HFF-Myc (cell line): ENCODE measurements around the gene FOXC2.

ENCODE experiments used
- DNase-seq: peaks from one replicate; pipeline ENCODE4 v3.0.0-alpha.2; 2011; ENCODE audit warnings: low read depth; ENCODE audit errors: extremely low read depth
- H3K4me3 ChIP-seq: replicated peaks from 2 replicates; pipeline ENCODE4 v1.5.1; 2011; ENCODE audit warnings: low read depth, mild to moderate bottlenecking, control low read depth, low read length
- TF ChIP-seq, protein P1 (sequence below): IDR thresholded peaks from 2 replicates; pipeline ENCODE4 v1.5.1; 2012; ENCODE audit warnings: mild to moderate bottlenecking, low read depth, low read length, control low read depth; ENCODE audit errors: missing control alignments

FOXC2 gene

DNA sequence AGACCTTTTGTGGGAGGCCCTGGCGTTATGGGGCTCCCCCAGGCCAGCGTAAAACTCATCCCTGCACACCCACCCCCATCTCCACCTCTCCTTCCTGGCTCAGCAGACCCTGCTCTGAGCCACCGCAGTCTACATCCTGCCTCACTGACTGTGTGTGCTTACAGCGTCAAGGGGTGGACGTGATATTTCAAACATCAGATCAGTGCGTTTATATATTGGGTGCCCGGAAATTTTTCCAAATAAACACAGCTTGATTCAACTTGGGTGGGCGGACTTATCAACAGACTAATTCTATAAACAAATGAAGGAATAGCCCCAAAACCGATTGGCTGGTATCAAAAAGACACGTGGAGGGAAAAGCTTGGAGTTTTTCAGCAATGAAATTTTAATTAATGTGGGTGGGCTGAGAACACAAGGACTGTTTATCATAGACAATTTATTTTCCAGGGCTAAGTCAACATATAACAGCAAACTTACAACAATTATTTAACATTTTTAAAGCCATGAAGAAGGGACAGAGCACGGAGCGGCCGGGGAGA lies 11.5 kb downstream of the FOXC2 start, which contains the start of gene FOXL1:
Gene FOXL1, plus strand, starts transcription at position 489 of the 539 bp plus-strand sequence. CDS start 175 bp downstream, outside the sequence.
- peak; percentile 82 for DNase-seq
- TF ChIP-seq, protein P1, sequence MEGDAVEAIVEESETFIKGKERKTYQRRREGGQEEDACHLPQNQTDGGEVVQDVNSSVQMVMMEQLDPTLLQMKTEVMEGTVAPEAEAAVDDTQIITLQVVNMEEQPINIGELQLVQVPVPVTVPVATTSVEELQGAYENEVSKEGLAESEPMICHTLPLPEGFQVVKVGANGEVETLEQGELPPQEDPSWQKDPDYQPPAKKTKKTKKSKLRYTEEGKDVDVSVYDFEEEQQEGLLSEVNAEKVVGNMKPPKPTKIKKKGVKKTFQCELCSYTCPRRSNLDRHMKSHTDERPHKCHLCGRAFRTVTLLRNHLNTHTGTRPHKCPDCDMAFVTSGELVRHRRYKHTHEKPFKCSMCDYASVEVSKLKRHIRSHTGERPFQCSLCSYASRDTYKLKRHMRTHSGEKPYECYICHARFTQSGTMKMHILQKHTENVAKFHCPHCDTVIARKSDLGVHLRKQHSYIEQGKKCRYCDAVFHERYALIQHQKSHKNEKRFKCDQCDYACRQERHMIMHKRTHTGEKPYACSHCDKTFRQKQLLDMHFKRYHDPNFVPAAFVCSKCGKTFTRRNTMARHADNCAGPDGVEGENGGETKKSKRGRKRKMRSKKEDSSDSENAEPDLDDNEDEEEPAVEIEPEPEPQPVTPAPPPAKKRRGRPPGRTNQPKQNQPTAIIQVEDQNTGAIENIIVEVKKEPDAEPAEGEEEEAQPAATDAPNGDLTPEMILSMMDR: no peak
- peak within 1 kb of the TSS; percentile 64 for H3K4me3 ChIP-seq

DNA sequence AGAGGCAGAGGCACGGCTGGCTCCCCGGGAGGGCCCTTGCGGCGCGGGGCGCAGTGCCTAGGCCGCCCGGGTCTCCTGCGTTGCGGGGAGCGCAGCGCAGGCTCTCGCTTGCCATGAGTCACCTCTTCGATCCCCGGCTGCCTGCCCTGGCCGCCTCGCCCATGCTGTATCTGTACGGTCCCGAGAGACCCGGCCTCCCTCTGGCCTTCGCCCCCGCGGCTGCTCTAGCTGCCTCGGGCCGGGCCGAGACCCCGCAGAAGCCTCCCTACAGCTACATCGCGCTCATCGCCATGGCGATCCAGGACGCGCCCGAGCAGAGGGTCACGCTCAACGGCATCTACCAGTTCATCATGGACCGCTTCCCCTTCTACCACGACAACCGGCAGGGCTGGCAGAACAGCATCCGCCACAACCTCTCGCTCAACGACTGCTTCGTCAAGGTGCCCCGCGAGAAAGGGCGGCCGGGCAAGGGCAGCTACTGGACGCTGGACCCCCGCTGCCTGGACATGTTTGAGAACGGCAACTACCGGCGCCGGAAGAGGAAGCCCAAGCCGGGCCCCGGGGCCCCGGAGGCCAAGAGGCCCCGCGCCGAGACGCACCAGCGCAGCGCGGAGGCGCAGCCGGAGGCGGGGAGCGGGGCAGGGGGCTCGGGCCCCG lies 12.1 kb downstream of the FOXC2 start:
- DNase-seq: no peak
- peak overlapping the region; percentile 64 for H3K4me3 ChIP-seq
- TF ChIP-seq, protein P1: no peak

DNA sequence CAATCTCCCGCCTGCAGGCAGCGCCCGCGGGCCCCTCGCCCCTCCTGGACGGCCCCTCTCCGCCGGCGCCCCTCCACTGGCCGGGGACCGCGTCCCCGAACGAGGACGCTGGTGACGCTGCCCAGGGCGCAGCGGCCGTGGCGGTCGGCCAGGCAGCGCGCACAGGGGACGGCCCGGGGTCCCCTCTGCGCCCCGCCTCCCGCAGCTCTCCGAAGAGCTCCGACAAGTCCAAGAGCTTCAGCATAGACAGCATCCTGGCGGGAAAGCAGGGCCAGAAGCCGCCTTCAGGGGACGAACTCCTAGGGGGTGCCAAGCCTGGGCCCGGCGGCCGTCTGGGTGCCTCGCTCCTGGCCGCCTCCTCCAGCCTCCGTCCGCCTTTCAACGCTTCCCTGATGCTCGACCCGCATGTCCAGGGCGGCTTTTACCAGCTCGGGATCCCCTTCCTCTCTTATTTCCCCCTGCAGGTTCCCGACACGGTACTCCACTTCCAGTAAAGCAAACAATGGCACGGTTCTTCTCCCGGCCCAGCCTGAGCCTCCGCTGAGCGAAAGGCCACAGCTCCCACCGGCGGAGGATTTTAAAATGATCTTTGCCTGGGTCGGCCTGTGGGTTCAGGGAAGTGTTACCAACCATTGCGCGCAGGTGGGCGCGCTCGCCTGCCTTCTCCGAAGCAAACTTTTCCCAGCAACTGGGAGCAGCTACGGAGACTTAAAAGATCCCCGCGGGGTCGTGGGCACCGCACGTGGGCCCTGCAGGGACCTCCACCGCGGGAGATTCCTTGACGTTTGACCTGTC lies 12.8 kb downstream of the FOXC2 start:
- no peak for DNase-seq
- peak overlapping the region; percentile 64 for H3K4me3 ChIP-seq
- TF ChIP-seq, protein P1: no peak

DNA sequence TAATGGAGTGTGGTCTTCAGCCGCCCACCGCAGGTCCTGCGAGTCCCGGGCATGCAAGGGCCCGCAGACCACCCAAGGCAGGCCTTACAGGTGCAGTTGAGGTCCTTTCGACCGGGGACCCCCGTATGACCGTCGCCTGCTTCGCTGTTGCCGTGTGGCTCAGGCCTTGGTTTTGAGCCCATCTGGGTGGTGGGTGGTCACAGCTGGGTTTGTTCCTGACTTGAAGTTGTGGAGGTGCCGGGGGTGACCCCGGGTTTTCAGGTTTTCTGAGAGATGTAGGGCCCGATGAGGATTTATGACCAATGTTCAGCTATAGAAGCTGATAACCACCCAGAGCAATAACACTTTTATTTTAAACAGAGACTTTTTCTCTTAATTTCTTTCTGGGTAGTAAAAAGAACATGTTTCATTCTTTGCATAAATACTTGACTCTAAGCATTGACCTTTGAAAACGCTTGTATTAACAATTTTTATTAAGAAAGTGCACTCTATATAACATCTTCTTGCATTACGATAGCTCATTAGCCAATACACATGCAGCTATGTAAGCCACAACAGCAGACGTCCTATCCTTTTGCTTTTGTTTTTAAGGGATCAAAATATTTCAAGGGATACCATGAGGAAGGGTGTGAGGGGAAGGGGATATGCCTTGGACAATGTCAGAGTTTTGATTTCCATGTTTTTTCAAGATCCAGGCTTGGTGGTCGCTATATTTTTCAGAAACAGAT lies 13.6 kb downstream of the FOXC2 start:
- no peak for DNase-seq
- TF ChIP-seq, protein P1: no peak
- H3K4me3 ChIP-seq: peak overlapping the region; percentile 64

DNA sequence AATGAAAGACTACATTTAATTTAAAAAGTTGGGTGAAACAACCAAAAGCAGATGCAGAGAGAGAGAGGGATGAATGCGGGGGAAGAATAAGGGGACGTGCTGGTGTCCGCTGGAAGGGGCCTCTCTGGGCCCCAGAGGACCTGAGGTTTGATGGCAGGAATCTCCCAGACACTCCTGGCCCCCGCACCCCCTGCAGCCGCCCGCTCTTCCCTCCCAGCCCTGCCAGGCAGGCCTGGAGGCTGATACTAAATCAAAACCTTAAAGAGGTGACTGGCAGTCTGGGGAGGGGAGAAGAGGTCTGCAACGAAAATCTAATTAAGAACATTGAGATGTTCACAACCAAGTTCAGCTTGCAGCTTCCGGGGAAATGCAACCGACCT lies 14.2 kb downstream of the FOXC2 start:
- TF ChIP-seq, protein P1: no peak
- no peak for DNase-seq
- H3K4me3 ChIP-seq: peak overlapping the region; percentile 64

- DNase-seq: no peak
- peak overlapping the region; percentile 64 for H3K4me3 ChIP-seq
- TF ChIP-seq, protein P1: no peak
These were observed 14.8 kb downstream of the FOXC2 start for GRCh38 chr16:86581458-86581857.
